ENCODE data around the gene VWF.

DNA sequence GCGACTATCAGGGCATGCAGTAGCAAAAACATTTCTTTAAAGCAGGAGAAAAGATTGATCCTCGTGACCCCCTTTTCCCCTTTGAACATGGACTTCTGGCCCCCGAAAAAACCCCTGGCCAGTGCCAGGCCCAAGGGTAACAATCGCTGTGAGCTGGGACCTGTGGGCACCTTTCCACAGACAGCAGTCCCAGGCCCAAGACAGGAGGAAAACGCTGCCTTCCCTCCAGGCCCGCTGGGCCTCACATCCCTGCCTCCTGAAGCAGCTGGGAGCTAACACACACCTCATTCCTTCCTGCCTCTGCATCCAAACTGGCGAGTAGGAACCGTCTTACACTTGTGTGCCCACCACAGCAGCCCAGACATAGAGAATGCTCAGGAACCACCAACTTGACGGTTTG is 1.2 kb downstream of the VWF start:
- TF ChIP-seq, protein P1, sequence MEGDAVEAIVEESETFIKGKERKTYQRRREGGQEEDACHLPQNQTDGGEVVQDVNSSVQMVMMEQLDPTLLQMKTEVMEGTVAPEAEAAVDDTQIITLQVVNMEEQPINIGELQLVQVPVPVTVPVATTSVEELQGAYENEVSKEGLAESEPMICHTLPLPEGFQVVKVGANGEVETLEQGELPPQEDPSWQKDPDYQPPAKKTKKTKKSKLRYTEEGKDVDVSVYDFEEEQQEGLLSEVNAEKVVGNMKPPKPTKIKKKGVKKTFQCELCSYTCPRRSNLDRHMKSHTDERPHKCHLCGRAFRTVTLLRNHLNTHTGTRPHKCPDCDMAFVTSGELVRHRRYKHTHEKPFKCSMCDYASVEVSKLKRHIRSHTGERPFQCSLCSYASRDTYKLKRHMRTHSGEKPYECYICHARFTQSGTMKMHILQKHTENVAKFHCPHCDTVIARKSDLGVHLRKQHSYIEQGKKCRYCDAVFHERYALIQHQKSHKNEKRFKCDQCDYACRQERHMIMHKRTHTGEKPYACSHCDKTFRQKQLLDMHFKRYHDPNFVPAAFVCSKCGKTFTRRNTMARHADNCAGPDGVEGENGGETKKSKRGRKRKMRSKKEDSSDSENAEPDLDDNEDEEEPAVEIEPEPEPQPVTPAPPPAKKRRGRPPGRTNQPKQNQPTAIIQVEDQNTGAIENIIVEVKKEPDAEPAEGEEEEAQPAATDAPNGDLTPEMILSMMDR (IDR thresholded peaks at IDR 0.05; ENCODE audit: insufficient read depth, low read length): no peak
- TF ChIP-seq POLR2AphosphoS5 (IDR thresholded peaks at IDR 0.05; ENCODE audit: low read depth) (no peak), GABPA (IDR thresholded peaks at IDR 0.05; ENCODE audit: low read depth) (no peak), SPI1 (IDR thresholded peaks at IDR 0.05; ENCODE audit: borderline replicate concordance, low read depth) (no peak)
- TF ChIP-seq, protein P2, sequence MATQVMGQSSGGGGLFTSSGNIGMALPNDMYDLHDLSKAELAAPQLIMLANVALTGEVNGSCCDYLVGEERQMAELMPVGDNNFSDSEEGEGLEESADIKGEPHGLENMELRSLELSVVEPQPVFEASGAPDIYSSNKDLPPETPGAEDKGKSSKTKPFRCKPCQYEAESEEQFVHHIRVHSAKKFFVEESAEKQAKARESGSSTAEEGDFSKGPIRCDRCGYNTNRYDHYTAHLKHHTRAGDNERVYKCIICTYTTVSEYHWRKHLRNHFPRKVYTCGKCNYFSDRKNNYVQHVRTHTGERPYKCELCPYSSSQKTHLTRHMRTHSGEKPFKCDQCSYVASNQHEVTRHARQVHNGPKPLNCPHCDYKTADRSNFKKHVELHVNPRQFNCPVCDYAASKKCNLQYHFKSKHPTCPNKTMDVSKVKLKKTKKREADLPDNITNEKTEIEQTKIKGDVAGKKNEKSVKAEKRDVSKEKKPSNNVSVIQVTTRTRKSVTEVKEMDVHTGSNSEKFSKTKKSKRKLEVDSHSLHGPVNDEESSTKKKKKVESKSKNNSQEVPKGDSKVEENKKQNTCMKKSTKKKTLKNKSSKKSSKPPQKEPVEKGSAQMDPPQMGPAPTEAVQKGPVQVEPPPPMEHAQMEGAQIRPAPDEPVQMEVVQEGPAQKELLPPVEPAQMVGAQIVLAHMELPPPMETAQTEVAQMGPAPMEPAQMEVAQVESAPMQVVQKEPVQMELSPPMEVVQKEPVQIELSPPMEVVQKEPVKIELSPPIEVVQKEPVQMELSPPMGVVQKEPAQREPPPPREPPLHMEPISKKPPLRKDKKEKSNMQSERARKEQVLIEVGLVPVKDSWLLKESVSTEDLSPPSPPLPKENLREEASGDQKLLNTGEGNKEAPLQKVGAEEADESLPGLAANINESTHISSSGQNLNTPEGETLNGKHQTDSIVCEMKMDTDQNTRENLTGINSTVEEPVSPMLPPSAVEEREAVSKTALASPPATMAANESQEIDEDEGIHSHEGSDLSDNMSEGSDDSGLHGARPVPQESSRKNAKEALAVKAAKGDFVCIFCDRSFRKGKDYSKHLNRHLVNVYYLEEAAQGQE (IDR thresholded peaks at IDR 0.05; ENCODE audit: insufficient replicate concordance, low read depth): no peak
